Pancreas (tissue), 10 donors: ENCODE measurements around the gene FKBP4. TPM values are rescaled to one million over a fixed set of nuclear protein-coding genes. Genes with fewer than 3 reads are reported as not detected.
A peak's percentile ranks its signal among the peaks of the same experiment; 100 is the strongest.

ENCODE experiments used
- ATAC-seq, 4 donors: fragments of 200-7000 bp; cut with Tn5 transposase; one replicate each; pipeline versions ENCODE4 v1.8.0 to v1.9.1; 2020; ENCODE audit warnings: mild to moderate bottlenecking in 4 of 4, moderate library complexity in 4 of 4
- DNase-seq, 6 donors: peaks; one replicate each; pipeline ENCODE4 v3.0.0-alpha.2; 2020
- FAIRE-seq: peaks from 2 replicates; lab custom pipeline; 2012; peaks lifted over from hg19 to GRCh38; lab: Jason Lieb, UNC
- H3K27ac ChIP-seq, 4 donors: fragments of 200-600 bp; sonication (generic); 1 replicate in 3 of 4; 2 replicates in 1 of 4; pipeline versions ENCODE4 v1.5.0 to v1.8.0; 2020
- H3K27me3 ChIP-seq, 4 donors: fragments of 200-600 bp; one replicate each; pipeline ENCODE4 v1.8.0; 2021
- H3K36me3 ChIP-seq, 3 donors: fragments of 200-600 bp; sonication (generic) in 1 of 3; one replicate each; pipeline versions ENCODE4 v1.5.0 to v1.8.0; 2020 to 2021
- H3K4me1 ChIP-seq, 3 donors: fragments of 200-600 bp; one replicate each; pipeline ENCODE4 v1.8.0; 2021
- H3K4me3 ChIP-seq, 4 donors: fragments of 200-600 bp; sonication (generic) in 2 of 4; one replicate each; pipeline versions ENCODE4 v1.5.0 to v1.8.0; 2020 to 2021
- H3K9me3 ChIP-seq, 4 donors: fragments of 200-600 bp; one replicate each; pipeline ENCODE4 v1.8.0; 2021
- WGBS, 2 donors: extraction: QIAGEN DNeasy Blood & Tissue Kit; methylation state at CpG; one replicate each; pipeline ENCODE4 v1.1.7; 2013; 5-methylcytosine and 5-hydroxymethylcytosine counted together
- intact Hi-C, 3 donors: fragments of 100-400 bp; cut with DNase I; formaldehyde crosslinking; loops; one replicate each; pipeline versions ENCODE4 v1.11.1 to v1.14.2; 2022
- polyA plus RNA-seq, 2 donors: library from polyadenylated mRNA; stranded (reverse); fragments of 200-250 nt; gene quantifications; one replicate each; pipeline ENCODE4 v1.2.3, GENCODE V29; 2013
- total RNA-seq, 6 donors: library from RNA; stranded (reverse); fragmentation: NEBNext Ultra II Directional in 4 of 6; extraction: Animal tissue kit (Norgen Biotek cat#: 25700) in 4 of 6; gene quantifications; one replicate each; pipeline versions ENCODE4 v1.2.1 to v1.2.4, GENCODE V29; 2021 to 2023
- TF ChIP-seq, protein P1 (sequence below), 4 donors: fragments of 200-600 bp; sonication (generic) in 3 of 4; IDR thresholded peaks; one replicate each; pipeline versions ENCODE4 v1.5.0 to v1.8.0; 2021; ENCODE audit warnings: antibody characterized with exemption in 4 of 4
- donor health status: healthy with polysubstance abuse.
- donor health status: DM: no; HTN: no; CAD: no; lungs with moderate emphysema.
- donor health status: DM: no; HTN: no; CAD: no.
- donor health status: control.
- donor health status: control.
- donor health status: Bipolar disorder and iron deficiency.
- donor health status: DM: yes; HTN: yes; CAD: no.
- donor health status: DM: no; HTN: no; CAD: no.
- donor health status: DM: no; HTN: no; CAD: no.
- donor health status: DM: yes; HTN: yes; CAD: no.

FKBP4 gene
- total and polyA plus RNA-seq, 8 donors = 24.2 to 72.8 (median 47.8) TPM

DNA sequence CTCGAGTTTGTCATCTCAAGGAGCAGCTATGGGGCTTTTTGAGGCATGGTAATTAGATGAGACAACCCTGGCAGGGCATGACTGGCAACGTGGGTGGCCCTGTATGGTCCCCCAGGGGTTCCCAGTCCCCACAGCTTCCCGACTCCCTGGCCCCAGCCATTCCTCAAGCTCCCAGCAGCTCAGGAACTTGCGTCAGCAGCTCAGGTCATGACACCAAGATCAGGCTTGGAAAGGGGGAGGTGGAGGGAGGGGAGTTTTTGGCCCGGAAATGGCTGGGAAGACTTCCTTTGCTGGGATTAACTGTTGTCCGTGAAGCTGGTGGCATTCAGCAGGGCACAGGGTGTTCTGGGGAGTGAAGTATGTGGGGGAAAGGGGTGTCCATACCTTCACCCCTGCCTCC, 50.5 kb downstream of the FKBP4 start:
- Histone ChIP-seq H3K9me3 (no peaks in the 10 kb centered on the region), H3K4me3 (no peak overlapping the region), H3K4me1 (no peaks in the 10 kb centered on the region), H3K36me3 (peaks cover 0 to 4% (median 0%) of the 10 kb centered on the region in 3 donors), H3K27me3 (no peaks in the 10 kb centered on the region), H3K27ac (no peak overlapping the region)
- ATAC-seq = peak in 1 of 4 donors; percentile 40
- no peak for FAIRE-seq
- TF ChIP-seq, protein P1, sequence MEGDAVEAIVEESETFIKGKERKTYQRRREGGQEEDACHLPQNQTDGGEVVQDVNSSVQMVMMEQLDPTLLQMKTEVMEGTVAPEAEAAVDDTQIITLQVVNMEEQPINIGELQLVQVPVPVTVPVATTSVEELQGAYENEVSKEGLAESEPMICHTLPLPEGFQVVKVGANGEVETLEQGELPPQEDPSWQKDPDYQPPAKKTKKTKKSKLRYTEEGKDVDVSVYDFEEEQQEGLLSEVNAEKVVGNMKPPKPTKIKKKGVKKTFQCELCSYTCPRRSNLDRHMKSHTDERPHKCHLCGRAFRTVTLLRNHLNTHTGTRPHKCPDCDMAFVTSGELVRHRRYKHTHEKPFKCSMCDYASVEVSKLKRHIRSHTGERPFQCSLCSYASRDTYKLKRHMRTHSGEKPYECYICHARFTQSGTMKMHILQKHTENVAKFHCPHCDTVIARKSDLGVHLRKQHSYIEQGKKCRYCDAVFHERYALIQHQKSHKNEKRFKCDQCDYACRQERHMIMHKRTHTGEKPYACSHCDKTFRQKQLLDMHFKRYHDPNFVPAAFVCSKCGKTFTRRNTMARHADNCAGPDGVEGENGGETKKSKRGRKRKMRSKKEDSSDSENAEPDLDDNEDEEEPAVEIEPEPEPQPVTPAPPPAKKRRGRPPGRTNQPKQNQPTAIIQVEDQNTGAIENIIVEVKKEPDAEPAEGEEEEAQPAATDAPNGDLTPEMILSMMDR (IDR thresholded peaks at IDR 0.05) = no peak
- intact Hi-C loops = no loop called here
- 59 to 63% methylated on average over 6 of the region's 6 CpGs for WGBS, 2 donors
- no peak for DNase-seq

DNA sequence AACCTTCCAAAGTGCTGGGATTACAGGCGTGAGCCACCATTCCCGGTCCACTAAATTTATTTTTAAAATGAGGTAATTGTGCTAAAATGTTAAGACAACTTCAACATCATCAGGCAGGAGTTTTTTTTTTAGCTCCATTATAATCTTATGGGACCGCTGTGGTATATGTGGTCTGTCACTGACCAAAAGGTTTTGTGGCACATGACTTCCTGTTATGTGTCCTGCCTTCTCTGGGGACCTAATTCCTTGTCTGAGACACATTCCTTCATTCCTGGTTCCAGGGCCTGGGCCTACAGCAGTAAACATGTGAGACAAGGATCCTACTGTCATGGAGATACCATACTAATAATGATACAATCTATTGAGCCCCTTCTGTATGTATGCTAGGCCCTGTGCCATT, 57.2 kb downstream of the FKBP4 start:
- H3K27ac ChIP-seq = no peak overlapping the region
- 92 to 97% methylated on average over 3 of the region's 3 CpGs for WGBS, 2 donors
- no peaks in the 10 kb centered on the region for H3K36me3 ChIP-seq
- H3K4me1 ChIP-seq = peaks cover 4 to 7% (median 5%) of the 10 kb centered on the region in 3 donors
- no peak overlapping the region for H3K4me3 ChIP-seq
- no peak for FAIRE-seq
- H3K9me3 ChIP-seq = no peaks in the 10 kb centered on the region
- H3K27me3 ChIP-seq = no peaks in the 10 kb centered on the region
- no peak for ATAC-seq
- TF ChIP-seq, protein P1 (IDR thresholded peaks at IDR 0.05) = no peak
- DNase-seq = no peak
- intact Hi-C loops = loop anchor here in 1 of 3 donors (10.0 kb wide), 2 partner anchors 93 to 183 kb away; no protein-coding TSS in a partner anchor

DNA sequence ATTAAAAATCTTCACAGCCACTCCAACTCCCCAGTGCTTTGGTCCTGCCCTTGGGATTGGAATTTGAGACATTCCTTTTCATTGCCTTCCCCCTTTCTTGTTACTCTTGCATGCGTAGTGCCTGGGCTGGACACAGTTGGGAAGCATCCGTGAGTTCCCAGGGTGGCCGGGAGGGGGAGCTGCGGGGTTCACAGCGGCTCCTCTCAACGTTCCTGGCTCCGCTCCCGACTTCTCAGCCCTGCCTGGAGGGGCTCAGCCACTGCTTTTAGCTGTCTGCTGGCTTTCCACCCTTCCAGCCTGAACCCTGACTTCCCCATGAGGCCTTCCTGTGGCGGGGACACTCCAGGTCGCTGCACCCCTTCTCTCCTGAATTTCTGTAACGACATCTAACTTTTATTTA, 58.9 kb downstream of the FKBP4 start:
- Histone ChIP-seq H3K36me3 (no peaks in the 10 kb centered on the region), H3K4me3 (no peak overlapping the region), H3K9me3 (no peaks in the 10 kb centered on the region), H3K27me3 (no peaks in the 10 kb centered on the region), H3K4me1 (peaks cover 4 to 7% (median 5%) of the 10 kb centered on the region in 3 donors), H3K27ac (no peak overlapping the region)
- 18 to 21% methylated on average over 11 of the region's 11 CpGs for WGBS, 2 donors
- ATAC-seq = peak; percentile 72 to 91 (median 86)
- FAIRE-seq = no peak
- peak; percentile 69 to 92 (median 86) for DNase-seq
- intact Hi-C loops = loop anchor here in 1 of 3 donors (10.0 kb wide), 2 partner anchors 91 to 181 kb away; no protein-coding TSS in a partner anchor
- TF ChIP-seq, protein P1 (IDR thresholded peaks at IDR 0.05) = peak; percentile 69 to 85 (median 82)

Other genes with a start within 250 kb of the FKBP4 start
- gene ITFG2, start 17.7 kb downstream of the FKBP4 start, total RNA-seq = 10 to 100 TPM; 17.0 to 30.1 (median 20.5) TPM
- gene ITFG2, start 17.7 kb downstream of the FKBP4 start, polyA plus RNA-seq = 10 to 100 TPM; 42.2 to 51.6 TPM
- gene NRIP2, start 40.1 kb downstream of the FKBP4 start, total RNA-seq = under 1 TPM; 0.13 to 0.83 (median 0.33) TPM
- gene NRIP2, start 40.1 kb downstream of the FKBP4 start, polyA plus RNA-seq = 1 to 10 TPM in 1 of 2 donors, under 1 TPM in 1; 0.68 to 1.2 TPM
- under 1 TPM in 1 of 6 donors, not detected in 5; 0.19 TPM for gene TEX52, start 62.1 kb downstream of the FKBP4 start, total RNA-seq
- not detected for gene TEX52, start 62.1 kb downstream of the FKBP4 start, polyA plus RNA-seq
- gene FOXM1, start 82.2 kb downstream of the FKBP4 start, total RNA-seq = 1 to 10 TPM in 1 of 6 donors, under 1 TPM in 4, not detected in 1; 0.12 to 1.5 (median 0.60) TPM
- gene FOXM1, start 82.2 kb downstream of the FKBP4 start, polyA plus RNA-seq = under 1 TPM; 0.19 to 0.65 TPM
- gene RHNO1, start 82.3 kb downstream of the FKBP4 start, total RNA-seq = 10 to 100 TPM in 2 of 6 donors, 1 to 10 TPM in 4; 5.7 to 12.6 (median 8.0) TPM
- 10 to 100 TPM in 1 of 2 donors, 1 to 10 TPM in 1; 6.9 to 11.3 TPM for gene RHNO1, start 82.3 kb downstream of the FKBP4 start, polyA plus RNA-seq
- gene TULP3, start 95.9 kb downstream of the FKBP4 start, total RNA-seq = 1 to 10 TPM; 4.1 to 9.0 (median 5.7) TPM
- 1 to 10 TPM; 6.3 to 8.9 TPM for gene TULP3, start 95.9 kb downstream of the FKBP4 start, polyA plus RNA-seq
- gene TEAD4, start 164.4 kb downstream of the FKBP4 start, total RNA-seq = 10 to 100 TPM; 22.6 to 43.8 (median 31.0) TPM
- gene TEAD4, start 164.4 kb downstream of the FKBP4 start, polyA plus RNA-seq = 10 to 100 TPM; 17.4 to 30.3 TPM